Panc1 (cell line): ENCODE results near the gene LONP2. TPM values are rescaled to one million over a fixed set of nuclear protein-coding genes. Genes with fewer than 3 reads are reported as not detected.

Experiments
- ATAC-seq: fragments of 200-7000 bp; cut with Tn5 transposase; 2 replicates; pipeline ENCODE4 v1.9.1; 2020; ENCODE audit warnings: mild to moderate bottlenecking, moderate library complexity
- BruUV-seq: library from RNA; stranded (reverse); fragments of 400-500 nt; replicated peaks from 2 replicates; lab custom pipeline; 2021; lab: Mats Ljungman, UMichigan
- CTCF ChIA-PET: fragments of 300-600 bp; sonication (Branson Sonifier 250); formaldehyde crosslinking; loops from one replicate; lab custom pipeline; 2022; ENCODE audit warnings: antibody characterized with exemption; lab: Charles Lee
- POLR2A ChIA-PET: fragments of 300-600 bp; sonication (Branson Sonifier 250); formaldehyde crosslinking; loops from one replicate; lab custom pipeline; 2022; ENCODE audit warnings: antibody characterized with exemption; lab: Charles Lee
- DNase-seq: peaks from one replicate; pipeline ENCODE4 v3.0.0-alpha.2; 2010; ENCODE audit warnings: low read depth, low spot score
- H3K27ac ChIP-seq: 2 replicates; pipeline ENCODE4 v1.5.1; 2011; ENCODE audit warnings: mild to moderate bottlenecking, low read length, inconsistent platforms
- H3K27me3 ChIP-seq: fragments of 200-500 bp; sonication (Bioruptor generic); 2 replicates; pipeline ENCODE4 v1.6.0; 2014; ENCODE audit warnings: low read length, inconsistent platforms; ENCODE audit not compliant: control insufficient read depth, insufficient read depth
- H3K36me3 ChIP-seq: fragments of 200-500 bp; sonication (Bioruptor generic); 2 replicates; pipeline ENCODE4 v1.5.1; 2014; ENCODE audit warnings: inconsistent platforms, mild to moderate bottlenecking, low read length, moderate library complexity; ENCODE audit not compliant: control insufficient read depth, insufficient read depth
- H3K4me1 ChIP-seq: 2 replicates; pipeline ENCODE4 v1.5.1; 2011; ENCODE audit warnings: inconsistent platforms, mild to moderate bottlenecking, low read length, moderate library complexity; ENCODE audit not compliant: control insufficient read depth, insufficient read depth
- H3K4me3 ChIP-seq, 2 experiments: 2 replicates each; pipeline ENCODE4 v1.5.1; 2011 to 2012; ENCODE audit warnings: low read depth in 2 of 2, low read length in 2 of 2, mild to moderate bottlenecking in 2 of 2, inconsistent platforms in 1 of 2, moderate library complexity in 1 of 2
- H3K9me3 ChIP-seq: fragments of 200-500 bp; sonication (Bioruptor generic); 2 replicates; pipeline ENCODE4 v1.5.1; 2014; ENCODE audit warnings: low read depth, mild to moderate bottlenecking, inconsistent platforms, low read length, moderate library complexity; ENCODE audit not compliant: control insufficient read depth, insufficient read depth
- POLR2AphosphoS5 ChIP-seq: IDR thresholded peaks from 2 replicates; pipeline ENCODE4 v1.6.1; 2012; ENCODE audit warnings: mild to moderate bottlenecking, low read depth, low read length, moderate library complexity
- SIN3A ChIP-seq: IDR thresholded peaks from 2 replicates; pipeline ENCODE4 v1.6.1; 2012; ENCODE audit warnings: low read depth, mild to moderate bottlenecking, low read length, moderate library complexity, borderline replicate concordance; ENCODE audit not compliant: insufficient read depth
- TCF7L2 ChIP-seq: IDR thresholded peaks from 2 replicates; pipeline ENCODE4 v1.6.1; 2011; ENCODE audit warnings: mild to moderate bottlenecking, low read depth, low read length, inconsistent platforms
- in situ Hi-C: cut with HindIII; loops from 2 replicates; pipeline ENCODE4 v1.10.0; 2016; ENCODE audit warnings: low sequenced_read_pairs, low pct_unique_long_range_greater_than_20kb
- intact Hi-C: fragments of 100-400 bp; cut with micrococcal nuclease; formaldehyde crosslinking; loops from one replicate; pipeline ENCODE4 v1.10.0; 2022; ENCODE audit not compliant: unreplicated experiment
- total RNA-seq: library from RNA; stranded (reverse); gene quantifications from one replicate; pipeline ENCODE4 v1.2.1, GENCODE V29; 2021; ENCODE audit not compliant: unreplicated experiment
- TF ChIP-seq, protein P1 (sequence below): fragments of 450-650 bp; IDR thresholded peaks from 2 replicates; pipeline ENCODE4 v1.5.1; 2017; ENCODE audit warnings: mild to moderate bottlenecking
- TF ChIP-seq, protein P2 (sequence below), 2 experiments: IDR thresholded peaks; 2 replicates each; pipeline ENCODE4 v1.6.1; 2011 to 2012; ENCODE audit warnings: low read depth in 2 of 2, control low read depth in 1 of 2, low read length in 1 of 2, mild to moderate bottlenecking in 1 of 2, moderate library complexity in 1 of 2; ENCODE audit not compliant: insufficient read depth in 1 of 2

LONP2 gene
- total RNA-seq, 1 experiment from 2014 or later, result 22.9 TPM

DNA sequence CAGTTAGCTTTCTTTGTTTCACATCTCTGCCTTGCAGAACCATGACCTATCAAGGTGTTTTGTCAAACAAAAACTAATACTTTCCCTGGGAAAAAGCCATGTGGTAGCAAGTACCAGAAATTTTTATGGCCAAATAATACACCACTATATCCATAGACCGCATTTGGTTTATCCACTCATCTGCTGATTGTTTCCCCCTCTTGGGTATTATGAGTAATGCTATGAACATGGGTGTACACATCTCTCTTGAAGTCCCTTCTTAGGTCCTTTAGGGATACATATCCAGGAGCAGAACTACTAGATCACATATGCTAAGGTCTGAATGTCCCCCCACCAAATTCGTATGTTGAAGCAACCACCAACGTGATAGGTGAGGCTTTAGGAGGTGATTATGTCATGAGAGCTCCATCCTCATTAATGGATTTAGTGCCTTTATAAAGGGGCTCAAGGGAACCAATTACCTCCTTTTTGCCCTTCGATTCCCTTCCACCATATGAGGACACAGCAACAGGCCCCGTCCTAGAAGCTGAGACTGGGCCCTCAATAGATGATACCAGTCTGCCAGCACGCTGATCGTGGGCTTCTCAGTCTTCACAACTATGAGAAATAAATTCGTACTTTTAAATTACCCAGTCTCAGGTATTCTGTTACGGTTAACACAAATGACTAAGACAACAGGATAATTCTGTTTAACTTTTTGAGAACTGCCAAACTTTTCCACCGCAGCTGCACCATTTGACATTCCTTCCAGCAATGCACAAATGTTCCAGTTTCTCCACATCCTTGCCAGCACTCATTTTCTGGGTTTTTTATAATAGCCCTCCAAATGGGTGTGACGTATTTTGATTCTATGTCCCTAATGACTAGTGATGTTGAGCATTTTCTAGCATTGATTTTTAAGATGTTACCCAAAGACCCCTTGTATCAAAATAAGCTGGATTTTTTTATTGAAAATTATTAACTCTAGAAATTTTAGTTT is 111.1 kb downstream of the LONP2 start:
- in situ Hi-C loops, result no loop called here
- intact Hi-C loops, result loop anchor here (10.0 kb wide), 1 partner anchor 170 kb away; no protein-coding TSS in a partner anchor
- Histone ChIP-seq H3K27ac (no peak overlapping the region), H3K27me3 (no peaks in the 10 kb centered on the region), H3K9me3 (no peaks in the 10 kb centered on the region), H3K36me3 (0 out of 2 replicates have a peak, but pooled peaks cover 3% of the 10 kb centered on the region), H3K4me3 (no peak overlapping the region), H3K4me1 (no peaks in the 10 kb centered on the region; the same call in 1 of the 2 replicates)
- TF ChIP-seq, protein P1, sequence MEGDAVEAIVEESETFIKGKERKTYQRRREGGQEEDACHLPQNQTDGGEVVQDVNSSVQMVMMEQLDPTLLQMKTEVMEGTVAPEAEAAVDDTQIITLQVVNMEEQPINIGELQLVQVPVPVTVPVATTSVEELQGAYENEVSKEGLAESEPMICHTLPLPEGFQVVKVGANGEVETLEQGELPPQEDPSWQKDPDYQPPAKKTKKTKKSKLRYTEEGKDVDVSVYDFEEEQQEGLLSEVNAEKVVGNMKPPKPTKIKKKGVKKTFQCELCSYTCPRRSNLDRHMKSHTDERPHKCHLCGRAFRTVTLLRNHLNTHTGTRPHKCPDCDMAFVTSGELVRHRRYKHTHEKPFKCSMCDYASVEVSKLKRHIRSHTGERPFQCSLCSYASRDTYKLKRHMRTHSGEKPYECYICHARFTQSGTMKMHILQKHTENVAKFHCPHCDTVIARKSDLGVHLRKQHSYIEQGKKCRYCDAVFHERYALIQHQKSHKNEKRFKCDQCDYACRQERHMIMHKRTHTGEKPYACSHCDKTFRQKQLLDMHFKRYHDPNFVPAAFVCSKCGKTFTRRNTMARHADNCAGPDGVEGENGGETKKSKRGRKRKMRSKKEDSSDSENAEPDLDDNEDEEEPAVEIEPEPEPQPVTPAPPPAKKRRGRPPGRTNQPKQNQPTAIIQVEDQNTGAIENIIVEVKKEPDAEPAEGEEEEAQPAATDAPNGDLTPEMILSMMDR, result no peak
- no peak for TF ChIP-seq SIN3A
- no peak for TF ChIP-seq TCF7L2
- TF ChIP-seq POLR2AphosphoS5, result no peak
- TF ChIP-seq, protein P2, sequence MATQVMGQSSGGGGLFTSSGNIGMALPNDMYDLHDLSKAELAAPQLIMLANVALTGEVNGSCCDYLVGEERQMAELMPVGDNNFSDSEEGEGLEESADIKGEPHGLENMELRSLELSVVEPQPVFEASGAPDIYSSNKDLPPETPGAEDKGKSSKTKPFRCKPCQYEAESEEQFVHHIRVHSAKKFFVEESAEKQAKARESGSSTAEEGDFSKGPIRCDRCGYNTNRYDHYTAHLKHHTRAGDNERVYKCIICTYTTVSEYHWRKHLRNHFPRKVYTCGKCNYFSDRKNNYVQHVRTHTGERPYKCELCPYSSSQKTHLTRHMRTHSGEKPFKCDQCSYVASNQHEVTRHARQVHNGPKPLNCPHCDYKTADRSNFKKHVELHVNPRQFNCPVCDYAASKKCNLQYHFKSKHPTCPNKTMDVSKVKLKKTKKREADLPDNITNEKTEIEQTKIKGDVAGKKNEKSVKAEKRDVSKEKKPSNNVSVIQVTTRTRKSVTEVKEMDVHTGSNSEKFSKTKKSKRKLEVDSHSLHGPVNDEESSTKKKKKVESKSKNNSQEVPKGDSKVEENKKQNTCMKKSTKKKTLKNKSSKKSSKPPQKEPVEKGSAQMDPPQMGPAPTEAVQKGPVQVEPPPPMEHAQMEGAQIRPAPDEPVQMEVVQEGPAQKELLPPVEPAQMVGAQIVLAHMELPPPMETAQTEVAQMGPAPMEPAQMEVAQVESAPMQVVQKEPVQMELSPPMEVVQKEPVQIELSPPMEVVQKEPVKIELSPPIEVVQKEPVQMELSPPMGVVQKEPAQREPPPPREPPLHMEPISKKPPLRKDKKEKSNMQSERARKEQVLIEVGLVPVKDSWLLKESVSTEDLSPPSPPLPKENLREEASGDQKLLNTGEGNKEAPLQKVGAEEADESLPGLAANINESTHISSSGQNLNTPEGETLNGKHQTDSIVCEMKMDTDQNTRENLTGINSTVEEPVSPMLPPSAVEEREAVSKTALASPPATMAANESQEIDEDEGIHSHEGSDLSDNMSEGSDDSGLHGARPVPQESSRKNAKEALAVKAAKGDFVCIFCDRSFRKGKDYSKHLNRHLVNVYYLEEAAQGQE (IDR thresholded peaks at IDR 0.05; ENCODE audit: insufficient read depth in 1 of 2, low read depth in 2 of 2, low read length in 1 of 2), result no peak
- DNase-seq (no peak), ATAC-seq (no peak)
- ChIA-PET CTCF (interaction anchor here (2.5 kb wide), 1 partner anchor 268 kb away, joined by 10 read pairs; no protein-coding TSS in a partner anchor), POLR2A (interaction anchor here (0.5 kb wide), 1 partner anchor 85 kb away, joined by 3 read pairs; no protein-coding TSS in a partner anchor)
- BruUV-seq, result no TSS peak

DNA sequence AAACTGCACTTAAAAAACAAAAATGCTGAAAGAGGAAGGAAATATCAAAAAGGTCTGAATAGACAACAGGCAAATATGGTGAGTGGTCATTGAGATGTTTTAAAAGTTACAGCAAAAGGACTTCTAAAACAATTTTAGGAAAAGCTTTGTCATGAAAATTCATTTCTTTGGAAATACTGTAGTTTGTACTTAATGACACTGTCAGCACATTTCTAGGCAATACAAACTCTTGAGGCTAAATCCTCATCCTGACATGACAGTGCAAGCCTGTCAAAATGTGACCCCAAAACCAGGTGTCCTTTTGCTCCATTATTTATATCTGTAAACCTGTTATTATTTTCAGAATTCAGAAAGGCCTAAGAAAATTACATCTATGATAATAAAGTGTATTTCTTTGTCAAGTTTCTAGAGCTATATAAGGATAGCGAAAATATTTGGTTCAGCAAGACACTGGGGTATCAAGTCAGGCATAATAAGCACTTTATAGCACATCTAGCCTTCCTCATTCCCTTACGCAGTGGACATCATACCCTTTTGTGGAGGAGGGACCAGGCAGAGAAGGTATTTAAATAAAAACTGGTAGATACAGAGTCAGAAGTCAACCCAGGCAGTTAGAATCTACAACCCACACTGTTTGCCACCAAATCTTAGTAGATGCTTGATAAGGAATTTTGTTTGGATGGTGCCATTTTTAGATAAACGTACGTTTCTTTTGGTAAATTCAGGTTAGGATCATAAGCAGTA is 112.7 kb downstream of the LONP2 start:
- in situ Hi-C loops, result no loop called here
- CTCF ChIA-PET, result no interaction called here

More for the DNA sequence above, 112.7 kb downstream of the LONP2 start:
- intact Hi-C loops, result loop anchor here (10.0 kb wide), 1 partner anchor 168 kb away; no protein-coding TSS in a partner anchor
- H3K27me3 ChIP-seq, result no peaks in the 10 kb centered on the region
- H3K4me3 ChIP-seq, result no peak overlapping the region
- no peak overlapping the region for H3K27ac ChIP-seq
- no peaks in the 10 kb centered on the region; the same call in 1 of the 2 replicates for H3K36me3 ChIP-seq
- no peaks in the 10 kb centered on the region for H3K9me3 ChIP-seq
- no peak for DNase-seq
- TF ChIP-seq TCF7L2 (no peak), POLR2AphosphoS5 (no peak)
- ATAC-seq, result no peak
- no TSS peak for BruUV-seq
- POLR2A ChIA-PET, result no interaction called here
- no peaks in the 10 kb centered on the region; the same call in 1 of the 2 replicates for H3K4me1 ChIP-seq
